HG02938 (cell line): ENCODE results near the gene FILIP1.

Experiments
- ATAC-seq: cut with Tn5 transposase; IDR thresholded peaks from one replicate; pipeline ENCODE4 v1.9.1; 2021; ENCODE audit warnings: mild to moderate bottlenecking, moderate library complexity; ENCODE audit not compliant: unreplicated experiment

Gene FILIP1

DNA sequence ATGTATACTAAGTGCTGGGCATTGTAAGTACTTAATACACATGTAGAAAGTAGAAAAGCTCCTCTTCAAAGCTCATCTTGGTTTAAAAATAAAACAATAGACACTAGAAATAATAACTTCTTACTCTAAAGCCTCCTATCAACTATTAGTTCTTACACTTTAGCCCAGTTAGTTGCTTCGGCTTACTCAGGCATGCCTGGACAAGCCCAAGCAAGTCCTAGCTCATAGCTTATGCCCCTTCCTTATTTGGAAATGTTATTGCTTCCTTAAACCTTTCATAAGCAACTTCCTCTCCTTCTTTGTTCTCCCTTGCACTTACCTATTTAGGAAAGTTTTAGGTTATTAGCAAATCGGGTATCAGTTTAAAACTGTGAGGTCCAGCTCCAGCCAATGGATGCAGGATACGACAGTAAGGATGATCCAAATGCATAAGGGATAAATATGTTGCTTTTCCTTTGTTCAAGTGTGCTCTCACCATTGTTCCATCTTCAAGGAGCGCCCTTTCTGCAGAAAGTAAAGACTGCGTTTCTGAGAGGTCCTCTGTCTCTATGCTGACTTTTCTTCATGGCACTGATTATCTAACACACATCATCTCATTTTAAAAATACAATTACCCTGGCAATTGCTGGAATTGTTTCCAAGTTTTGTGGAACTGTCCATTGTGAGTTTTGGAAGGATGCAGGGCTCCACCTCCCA, 221.3 kb downstream of the FILIP1 start:
- ATAC-seq, result no peak

DNA sequence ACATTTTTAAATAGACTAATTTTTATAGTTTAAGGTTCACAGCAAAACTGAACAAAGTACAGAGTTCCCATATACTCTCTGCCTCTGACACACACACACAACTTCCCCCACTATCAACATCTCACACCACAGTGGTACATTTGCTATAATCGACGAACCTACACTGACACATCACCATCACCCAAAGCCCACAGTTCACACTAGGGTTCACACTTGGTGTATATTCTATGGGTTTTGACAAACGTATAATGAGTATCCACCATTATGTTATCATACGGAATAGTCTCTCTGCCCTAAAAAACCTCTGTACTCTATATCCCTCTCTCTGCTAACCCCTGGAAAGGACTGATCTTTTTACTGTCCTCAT, 224.6 kb downstream of the FILIP1 start:
- ATAC-seq, result no peak

DNA sequence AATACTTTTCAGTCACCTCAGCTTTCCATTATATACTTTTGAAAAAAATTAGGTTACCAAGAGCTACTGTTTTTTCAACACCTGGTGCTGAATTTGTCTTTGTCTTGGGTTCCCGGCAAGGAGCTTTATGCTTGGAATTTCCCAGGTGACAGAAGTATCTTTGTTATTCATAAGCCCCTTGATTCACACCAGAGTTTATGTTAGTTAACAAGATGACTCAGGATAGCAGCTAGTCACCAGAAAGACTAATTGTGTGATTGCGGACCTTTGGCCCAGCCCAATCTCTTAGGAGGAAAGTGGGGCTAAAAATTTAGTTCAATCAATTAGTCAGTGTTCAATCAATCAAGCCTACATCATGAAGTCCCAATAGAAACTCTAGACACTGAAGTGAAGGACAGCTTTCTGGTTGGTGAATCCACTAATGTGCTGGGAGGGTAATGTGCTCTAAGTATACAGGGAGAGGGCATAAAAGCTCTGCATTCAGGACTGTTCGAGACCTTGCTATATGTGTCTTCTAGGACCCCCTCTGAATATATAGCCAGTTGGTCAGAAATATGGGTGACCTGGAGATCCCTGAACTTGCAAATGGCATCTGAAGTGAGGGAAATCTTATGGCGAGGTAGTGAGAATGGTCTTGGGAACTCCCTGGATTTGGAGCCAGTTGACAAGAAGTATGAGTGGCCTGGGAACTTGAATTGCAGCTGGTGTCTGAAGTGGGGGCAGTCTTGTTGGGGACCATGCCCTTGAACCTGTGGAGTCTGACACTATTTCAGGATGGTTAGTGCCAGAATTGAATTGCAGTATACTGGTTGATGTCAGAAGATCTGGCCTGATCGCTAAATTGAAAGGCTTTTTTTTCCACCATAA, 225.2 kb downstream of the FILIP1 start:
- no peak for ATAC-seq

DNA sequence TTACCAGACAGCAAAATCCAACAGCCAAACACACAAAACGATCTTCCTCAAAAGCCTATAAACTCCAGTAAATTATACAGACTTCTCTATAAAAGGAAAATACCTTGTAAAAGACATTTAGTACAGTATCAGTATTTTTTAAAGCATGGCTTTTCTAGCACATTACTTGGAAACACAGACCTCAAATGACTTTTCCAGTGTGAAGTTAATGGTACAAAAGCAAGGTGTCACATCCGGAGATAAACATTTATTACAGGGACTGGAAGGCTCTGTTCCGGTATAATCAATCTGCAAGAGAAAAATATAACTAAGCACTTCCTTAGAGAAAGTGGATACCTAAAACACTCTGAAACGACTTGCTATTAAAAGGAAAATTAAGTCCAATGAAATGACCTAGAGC, 226.1 kb downstream of the FILIP1 start:
- no peak for ATAC-seq

DNA sequence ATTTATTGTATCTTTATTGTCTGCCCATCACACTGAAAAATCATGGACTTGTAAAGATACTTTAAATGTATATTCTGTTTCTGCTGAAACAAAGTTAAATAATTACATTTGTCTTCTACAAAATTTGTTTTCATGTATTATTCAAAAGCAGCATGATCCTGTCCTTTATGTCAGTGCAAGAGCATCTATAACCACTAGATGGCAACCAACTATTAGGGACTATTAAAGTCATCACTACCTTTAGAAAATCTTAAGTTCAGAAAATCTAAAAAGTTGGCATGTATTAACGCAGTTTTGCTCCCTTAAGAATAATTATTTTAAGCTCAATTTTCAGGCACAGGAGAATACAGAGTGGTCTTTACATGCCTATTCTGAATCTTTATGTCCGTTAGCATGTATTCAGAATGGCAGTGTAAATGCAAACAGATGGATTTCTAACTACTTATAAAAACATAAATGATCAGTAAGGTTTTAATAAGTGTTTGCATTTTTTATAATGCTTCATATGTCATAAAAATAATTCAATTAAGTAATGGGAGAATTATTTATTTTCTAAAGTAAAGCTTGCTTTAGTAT, 226.8 kb downstream of the FILIP1 start:
- ATAC-seq, result peak; percentile 79

DNA sequence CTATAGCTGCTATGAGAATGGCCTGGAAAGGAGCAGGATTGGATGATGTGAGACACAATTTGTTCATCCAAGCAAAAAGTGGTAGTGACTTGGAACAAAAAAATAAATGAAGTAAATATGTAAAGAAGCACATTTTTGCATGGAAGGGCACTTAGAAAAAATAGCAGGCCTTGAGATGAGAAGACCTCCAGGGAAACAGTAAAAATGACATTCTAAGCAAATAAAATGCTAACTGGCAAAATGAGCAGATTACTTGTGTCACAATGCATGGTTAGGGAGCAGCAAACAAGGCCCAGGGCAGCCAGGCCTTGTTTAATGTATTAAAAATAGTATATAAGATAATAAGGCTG, 230.2 kb downstream of the FILIP1 start:
- no peak for ATAC-seq

DNA sequence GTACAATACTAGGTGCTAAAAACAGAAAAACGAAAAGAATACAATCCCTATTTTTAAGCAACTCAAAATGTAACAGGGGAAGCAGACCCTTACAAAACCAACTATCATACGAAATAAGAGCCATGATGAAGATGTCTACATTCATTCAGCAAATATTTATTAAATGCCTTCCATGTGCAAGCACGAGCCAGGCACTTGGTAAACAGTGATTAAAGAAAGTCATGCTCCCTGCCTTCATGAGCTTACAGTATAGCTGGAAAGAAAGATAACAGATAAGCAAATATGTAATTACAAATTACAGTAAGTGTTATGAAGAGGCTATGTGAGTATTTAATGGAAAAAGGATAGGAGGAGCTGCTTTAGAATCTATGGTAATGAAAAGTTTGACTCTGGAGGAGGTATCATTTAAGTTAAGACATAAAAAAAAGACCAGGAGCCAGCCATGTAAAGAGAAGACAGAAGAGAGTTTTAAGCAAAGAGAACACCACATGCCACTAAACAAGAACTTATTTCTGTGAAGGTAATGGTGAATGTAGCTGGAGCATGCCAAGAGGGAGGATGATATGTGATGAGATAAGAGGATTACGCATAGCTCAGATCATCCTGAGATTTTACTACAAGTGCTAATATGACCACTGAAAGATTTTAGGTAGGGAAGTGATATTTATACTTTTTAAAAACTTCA, 230.7 kb downstream of the FILIP1 start:
- ATAC-seq, result no peak

DNA sequence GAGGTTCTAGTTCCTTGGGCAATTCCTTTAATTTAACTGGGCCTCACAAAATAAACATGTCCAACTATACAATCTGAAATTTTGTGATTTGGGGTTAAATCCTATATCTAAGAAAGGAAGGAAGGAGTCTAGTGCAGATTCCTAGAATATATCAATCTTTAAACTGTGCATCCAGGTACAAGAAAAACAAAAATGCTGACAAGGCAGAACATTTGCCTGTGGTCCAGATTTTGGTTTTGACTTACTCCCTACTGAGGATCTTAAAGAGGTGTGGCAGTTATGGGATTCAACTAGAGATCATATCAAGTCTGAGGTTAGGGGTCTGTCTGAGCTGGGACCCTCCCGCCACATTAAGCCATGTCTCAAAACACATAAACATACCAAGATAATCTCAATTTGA, 232.3 kb downstream of the FILIP1 start:
- ATAC-seq, result no peak

DNA sequence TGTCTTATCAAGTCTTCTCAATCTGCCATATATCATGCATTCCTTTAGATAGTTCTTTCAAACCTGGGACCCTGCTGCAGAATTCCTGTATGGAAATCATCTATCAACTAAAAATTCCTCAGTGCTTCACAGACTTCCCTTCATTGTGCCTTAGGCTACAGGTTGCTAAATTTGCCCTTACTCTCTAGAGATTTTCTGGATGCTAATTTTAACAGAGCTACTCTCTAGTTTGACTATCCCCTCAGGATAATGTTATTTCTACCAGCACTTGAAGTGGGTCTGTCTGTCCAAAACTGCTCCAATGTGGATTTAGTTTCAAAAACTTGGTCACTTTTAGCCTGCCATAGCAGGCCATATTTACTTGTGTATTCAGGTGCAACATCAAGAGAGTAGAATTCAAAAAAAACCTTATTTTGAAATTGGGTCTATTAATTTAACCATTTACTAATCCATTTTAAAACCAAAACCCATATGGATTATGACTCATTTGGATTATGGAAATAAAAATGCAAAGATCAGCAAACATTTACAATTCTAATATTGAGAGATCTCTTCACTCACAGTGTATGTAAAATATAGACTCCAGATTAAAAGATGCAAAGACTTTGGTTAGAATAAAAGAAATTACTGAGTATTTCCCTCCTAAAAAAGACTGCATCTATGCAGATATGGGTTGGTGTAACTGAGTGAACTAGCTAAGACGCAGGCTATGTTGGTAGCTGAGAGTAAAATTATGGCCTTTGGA, 236.1 kb downstream of the FILIP1 start:
- no peak for ATAC-seq

DNA sequence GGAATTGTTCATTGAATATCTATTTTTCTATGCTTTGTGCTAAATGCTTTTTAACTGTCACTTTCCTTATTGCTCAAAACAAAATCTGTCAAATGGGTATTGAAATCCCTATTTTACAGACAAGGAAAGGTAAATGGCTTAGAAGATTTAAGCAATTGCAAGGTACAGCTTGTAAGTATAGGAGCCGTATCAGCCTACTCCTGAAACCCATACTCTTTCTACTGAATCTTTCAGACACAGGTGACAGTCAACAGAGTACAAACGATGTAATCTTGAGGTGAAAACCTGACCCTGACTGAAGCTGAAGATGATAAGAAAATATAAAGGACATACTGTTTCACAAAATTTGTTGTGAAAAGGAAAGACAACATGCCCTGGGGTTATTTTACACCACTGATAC, 243.0 kb downstream of the FILIP1 start:
- no peak for ATAC-seq

DNA sequence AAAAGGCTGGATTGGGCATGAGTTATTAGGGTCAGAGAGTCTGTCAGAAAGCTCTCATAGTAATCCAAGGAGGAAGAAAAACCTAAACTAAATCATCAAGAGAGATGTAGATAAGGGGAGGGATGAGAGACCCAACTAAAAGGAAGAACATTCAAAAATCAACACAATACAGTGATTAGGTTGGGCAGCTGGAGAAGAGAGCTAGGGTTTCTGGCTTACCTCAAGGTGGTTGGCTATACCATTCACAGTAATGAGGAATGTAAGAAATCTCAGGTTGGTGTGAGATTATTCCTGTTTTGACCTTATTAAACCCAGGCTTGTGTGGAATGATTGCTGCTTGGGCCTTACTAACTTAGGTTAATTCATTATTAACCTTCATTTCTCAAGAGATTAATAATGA, 243.8 kb downstream of the FILIP1 start:
- no peak for ATAC-seq

DNA sequence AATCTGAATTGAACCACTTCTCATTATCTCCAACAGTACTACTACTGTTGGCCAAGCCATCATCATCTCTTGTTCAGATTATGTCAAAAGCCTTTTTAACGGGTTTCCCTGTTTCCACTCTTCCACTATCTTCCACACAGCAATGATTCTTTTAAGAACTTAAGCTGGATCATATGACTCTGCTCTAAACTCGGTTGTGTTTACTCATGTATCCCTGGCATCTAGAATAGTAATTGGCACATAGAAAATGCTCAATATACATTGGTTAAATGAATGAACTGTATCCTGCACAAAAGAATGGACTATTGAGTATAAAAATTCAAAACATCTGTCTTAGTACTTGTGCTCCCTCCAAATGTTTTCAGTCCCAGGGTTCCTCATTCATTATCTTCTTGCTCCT, 247.2 kb downstream of the FILIP1 start:
- ATAC-seq, result no peak

DNA sequence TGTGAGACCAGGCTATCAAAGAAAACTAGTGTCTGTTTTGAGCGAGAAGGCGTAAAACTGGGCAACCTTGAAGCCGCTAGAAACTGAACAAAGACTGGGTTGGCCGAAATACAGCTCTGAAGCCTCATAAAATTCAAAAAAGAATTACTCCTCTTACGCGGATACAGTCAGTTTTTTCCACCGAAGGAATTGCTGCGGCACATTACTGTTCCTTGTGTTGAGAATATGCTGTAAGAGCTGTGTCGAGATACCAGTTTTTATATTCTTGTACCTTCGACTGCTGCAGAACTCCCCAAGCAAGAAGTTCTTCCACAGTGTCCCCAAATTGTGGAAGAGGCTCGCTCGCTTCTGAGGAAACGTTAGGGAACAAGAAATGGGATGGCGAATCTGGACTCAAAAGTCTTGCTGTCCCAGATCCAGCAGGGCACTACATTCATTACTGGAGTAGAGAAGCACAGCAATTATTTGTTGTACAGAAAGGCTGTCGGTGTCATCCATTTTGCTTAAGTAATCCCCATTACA, 249.5 kb downstream of the FILIP1 start:
- peak; percentile 11 for ATAC-seq

DNA sequence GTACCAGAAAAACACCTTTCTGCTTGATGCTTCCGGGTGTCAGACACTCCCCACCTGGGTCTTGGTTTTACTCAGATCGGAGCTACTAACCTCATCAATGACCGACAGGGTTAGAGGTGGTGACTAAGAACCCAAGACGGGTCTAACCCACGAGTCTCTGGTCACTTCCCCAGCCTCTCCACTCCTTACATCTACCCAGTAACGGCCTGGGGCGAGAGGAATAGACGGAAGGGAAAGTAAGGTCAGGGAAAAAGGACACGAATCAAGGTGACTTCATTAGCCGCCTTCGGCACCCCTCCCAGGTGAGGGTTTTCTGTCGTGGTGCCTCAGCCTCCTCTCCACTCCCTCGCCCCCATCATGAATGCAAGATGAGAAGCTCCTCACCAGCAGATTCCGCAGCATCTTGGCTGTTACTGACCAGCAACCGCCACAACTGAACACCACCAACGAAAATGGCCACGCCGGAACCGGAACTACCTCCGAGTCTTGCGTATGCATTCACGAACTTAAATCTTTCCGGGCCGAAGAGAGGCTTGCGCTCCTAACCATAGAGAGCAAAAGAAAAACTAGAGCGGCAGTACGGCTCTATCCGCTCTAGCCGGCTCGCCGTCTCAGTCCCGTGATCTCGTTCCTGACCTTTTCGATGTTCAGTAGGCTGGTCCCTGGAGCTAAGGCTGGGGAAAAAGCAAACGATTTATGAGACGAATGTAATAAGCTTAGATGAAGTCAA, 250.1 kb downstream of the FILIP1 start, which contains the start of gene COX7A2:
TSS of gene COX7A2 (minus strand) at position 469 of the 730 bp plus-strand sequence. CDS start at position 402, 67 bp downstream.
- peak; percentile 92 for ATAC-seq
